ENCODE measurements around the gene TMOD3. TPM values are rescaled to one million over a fixed set of nuclear protein-coding genes. Genes with fewer than 3 reads are reported as not detected.

Gene TMOD3
- polyA plus RNA-seq, 1 experiment: 5.8 TPM

DNA sequence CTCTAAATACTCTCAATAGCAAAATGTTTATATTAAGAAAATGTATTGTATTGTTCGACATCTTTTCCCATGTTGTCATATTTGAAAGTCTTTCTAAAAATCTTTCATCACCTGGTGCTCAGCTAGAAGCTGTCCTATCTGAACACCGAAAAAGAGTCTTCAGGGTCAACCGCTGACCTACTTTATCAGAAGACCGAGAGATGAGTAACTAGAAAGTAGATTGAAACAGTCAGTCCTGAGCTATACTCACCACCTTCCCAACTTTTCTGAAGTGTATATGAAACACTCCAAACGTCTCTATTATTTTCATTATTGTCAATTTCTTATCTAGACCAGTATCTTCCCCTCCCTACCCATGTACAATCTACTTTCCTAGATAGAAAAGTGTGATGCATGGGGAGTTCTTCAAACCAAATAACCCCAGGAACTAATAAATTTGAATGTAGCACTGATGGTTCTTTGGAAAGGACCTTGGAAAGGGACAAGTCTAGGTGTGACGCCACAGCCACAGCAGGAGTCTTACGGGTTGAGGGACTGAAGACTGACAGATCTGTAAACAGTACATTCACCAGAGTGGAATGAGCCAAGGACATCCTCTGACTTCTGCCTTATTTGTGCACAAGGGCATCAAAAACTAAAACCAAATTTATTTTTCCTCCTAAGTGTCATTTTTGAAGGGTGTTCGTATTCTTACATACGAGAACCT, 58.6 kb downstream of the TMOD3 start:
- ChIA-PET CTCF (interaction anchor here (0.5 to 2.8 kb wide), 15 partner anchors 9 to 1411 kb away, joined by 3 to 16 read pairs (median 5); partner anchors contain the start of gene TMOD3), POLR2A (no interaction called here)
- Histone ChIP-seq H3K36me3 (ENCODE audit: control insufficient read depth, insufficient read depth, low read length) (peaks cover 2% of the 10 kb centered on the region), H3K27me3 (ENCODE audit: control insufficient read depth, insufficient read depth, low read length) (no peaks in the 10 kb centered on the region), H3K4me3 (ENCODE audit: low read depth, low read length) (no peak overlapping the region)
- TF ChIP-seq CTCF (IDR thresholded peaks at IDR 0.05; ENCODE audit: insufficient read depth, low read depth, low read length): no peak
- no peak for DNase-seq (ENCODE audit: low read depth)

DNA sequence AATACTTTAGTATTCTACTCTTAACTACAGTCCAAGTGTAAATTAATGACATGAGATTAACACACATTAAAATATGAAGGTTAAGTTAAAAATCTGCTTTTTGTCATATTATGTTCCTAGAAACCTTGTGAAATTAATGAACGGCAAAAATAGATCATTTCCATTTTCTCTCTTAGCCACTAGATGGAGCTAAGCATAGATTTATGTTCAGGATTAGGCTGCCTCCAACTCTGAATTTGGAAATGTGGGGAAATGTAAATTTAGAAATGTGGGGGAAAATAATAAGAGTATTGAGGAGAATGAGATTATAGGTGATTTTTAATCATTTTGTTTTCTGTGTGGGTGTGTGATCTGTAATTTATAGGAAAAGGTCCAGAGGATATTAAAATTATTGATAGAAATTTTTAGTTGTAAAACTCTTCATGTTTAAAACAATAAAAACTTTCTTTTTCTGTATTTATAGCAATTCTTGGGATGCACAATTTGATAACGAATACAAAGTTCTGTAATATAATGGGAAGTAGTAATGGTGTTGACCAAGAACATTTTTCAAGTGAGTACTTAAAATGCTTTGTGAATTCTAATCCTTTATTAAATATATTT, 59.2 kb downstream of the TMOD3 start:
- ChIA-PET CTCF (interaction anchor here (0.7 to 2.8 kb wide), 16 partner anchors 9 to 339 kb away, joined by 3 to 16 read pairs (median 4); partner anchors contain the start of genes LEO1 and TMOD3), POLR2A (no interaction called here)
- Histone ChIP-seq H3K27me3 (ENCODE audit: control insufficient read depth, insufficient read depth, low read length) (no peaks in the 10 kb centered on the region), H3K36me3 (ENCODE audit: control insufficient read depth, insufficient read depth, low read length) (peaks cover 2% of the 10 kb centered on the region), H3K4me3 (ENCODE audit: low read depth, low read length) (no peak overlapping the region)
- no peak for DNase-seq (ENCODE audit: low read depth)
- TF ChIP-seq CTCF (IDR thresholded peaks at IDR 0.05; ENCODE audit: insufficient read depth, low read depth, low read length): peak; percentile 70

DNA sequence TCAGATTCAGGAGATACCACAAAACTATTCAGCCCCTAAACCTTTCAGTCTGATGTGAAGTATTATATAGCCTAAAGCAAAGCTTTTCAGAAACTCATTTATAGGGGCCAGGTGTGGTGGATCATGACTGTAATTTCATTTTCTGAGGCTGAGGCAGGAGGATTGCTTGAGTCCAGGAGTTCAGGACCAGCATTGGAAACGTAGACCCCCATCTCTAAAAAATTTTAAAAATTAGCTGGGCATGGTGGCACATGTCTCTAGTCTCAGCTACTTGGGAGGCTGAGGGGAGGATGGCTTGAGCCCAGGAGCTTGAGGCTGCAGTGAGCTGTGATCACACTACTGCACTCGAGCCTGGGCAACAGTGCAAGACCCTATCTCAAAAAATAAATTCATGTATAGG, 60.0 kb downstream of the TMOD3 start:
- Histone ChIP-seq H3K36me3 (ENCODE audit: control insufficient read depth, insufficient read depth, low read length) (peaks cover 2% of the 10 kb centered on the region), H3K27me3 (ENCODE audit: control insufficient read depth, insufficient read depth, low read length) (no peaks in the 10 kb centered on the region), H3K4me3 (ENCODE audit: low read depth, low read length) (no peak overlapping the region)
- TF ChIP-seq CTCF (IDR thresholded peaks at IDR 0.05; ENCODE audit: insufficient read depth, low read depth, low read length): no peak
- CTCF ChIA-PET: interaction anchor here (1.0 to 2.8 kb wide), 11 partner anchors 10 to 338 kb away, joined by 3 to 16 read pairs (median 4); partner anchors contain the start of gene LEO1
- no peak for DNase-seq (ENCODE audit: low read depth)
- POLR2A ChIA-PET: no interaction called here

DNA sequence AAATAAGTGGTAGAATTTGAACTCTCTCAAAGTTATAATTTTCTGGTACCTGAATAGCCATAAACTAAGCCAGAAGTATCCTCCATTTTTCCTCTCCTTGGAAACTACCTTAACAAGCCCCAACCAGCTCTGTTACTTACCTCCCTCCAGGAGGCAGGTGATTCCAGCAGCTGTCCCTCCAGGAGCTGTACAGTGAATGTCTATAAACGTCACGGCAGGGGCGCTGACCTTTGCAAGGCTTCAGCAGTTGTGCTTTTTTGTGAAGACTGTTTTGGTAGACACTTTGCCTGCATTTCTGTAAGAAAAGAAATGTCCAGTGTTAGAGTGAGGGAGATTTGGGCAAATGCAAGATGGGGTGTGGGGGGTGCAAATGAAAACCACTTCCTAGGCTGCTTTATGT, 75.0 kb downstream of the TMOD3 start:
- Histone ChIP-seq H3K36me3 (ENCODE audit: control insufficient read depth, insufficient read depth, low read length) (peaks cover 5% of the 10 kb centered on the region), H3K4me3 (ENCODE audit: low read depth, low read length) (no peak overlapping the region), H3K27me3 (ENCODE audit: control insufficient read depth, insufficient read depth, low read length) (no peaks in the 10 kb centered on the region)
- POLR2A ChIA-PET: no interaction called here
- CTCF ChIA-PET: interaction anchor here (1.4 to 3.9 kb wide), 2 partner anchors 15 to 129 kb away, joined by 3 to 16 read pairs; no protein-coding TSS in a partner anchor
- no peak for TF ChIP-seq CTCF (IDR thresholded peaks at IDR 0.05; ENCODE audit: insufficient read depth, low read depth, low read length)
- no peak for DNase-seq (ENCODE audit: low read depth)

GRCh38 chr15:51904931-51905330, 75.5 kb downstream of the TMOD3 start:
- TF ChIP-seq CTCF (IDR thresholded peaks at IDR 0.05; ENCODE audit: insufficient read depth, low read depth, low read length): no peak
- Histone ChIP-seq H3K4me3 (ENCODE audit: low read depth, low read length) (no peak overlapping the region), H3K27me3 (ENCODE audit: control insufficient read depth, insufficient read depth, low read length) (no peaks in the 10 kb centered on the region), H3K36me3 (ENCODE audit: control insufficient read depth, insufficient read depth, low read length) (peaks cover 5% of the 10 kb centered on the region)
- POLR2A ChIA-PET: no interaction called here
- DNase-seq (ENCODE audit: low read depth): no peak
- CTCF ChIA-PET: interaction anchor here (1.1 to 3.9 kb wide), 3 partner anchors 16 to 352 kb away, joined by 3 to 16 read pairs (median 3); no protein-coding TSS in a partner anchor
